Measurements from ENCODE around the gene AFAP1L1. TPM values are rescaled to one million over a fixed set of nuclear protein-coding genes. Genes with fewer than 3 reads are reported as not detected.
A peak's percentile ranks its signal among the peaks of the same experiment; 100 is the strongest.

AFAP1L1 gene
- total RNA-seq, 4 donors from 2014 or later = 4.8 to 11.6 (median 7.3) TPM

DNA sequence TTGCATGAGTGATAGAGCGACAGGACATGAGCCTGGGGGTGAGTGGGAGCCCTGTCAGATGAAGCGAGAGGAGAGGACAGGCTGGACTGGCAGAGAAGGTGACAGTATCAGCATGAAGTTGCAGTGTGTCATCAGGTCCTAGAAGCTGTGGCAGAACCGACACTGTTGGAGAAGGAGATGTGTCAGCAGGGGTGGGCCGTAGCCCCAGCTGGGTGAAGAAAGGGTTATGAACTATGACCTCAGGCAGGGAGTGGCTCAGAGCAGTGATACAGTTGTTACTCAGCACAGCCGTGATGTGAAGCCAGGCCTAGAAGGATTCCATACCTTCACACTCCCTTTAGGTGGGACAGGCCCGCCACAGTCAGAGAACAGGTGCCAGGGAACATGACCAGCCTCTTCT, 93.8 kb downstream of the AFAP1L1 start:
- Histone ChIP-seq H3K4me1 (peaks cover 5% of the 10 kb centered on the region), H3K9me3 (no peaks in the 10 kb centered on the region), H3K27ac (no peak overlapping the region), H3K27me3 (no peaks in the 10 kb centered on the region), H3K4me3 (no peak overlapping the region), H3K36me3 (no peaks in the 10 kb centered on the region)
- no peak for TF ChIP-seq EP300 (IDR thresholded peaks at IDR 0.05)
- TF ChIP-seq, protein P1, sequence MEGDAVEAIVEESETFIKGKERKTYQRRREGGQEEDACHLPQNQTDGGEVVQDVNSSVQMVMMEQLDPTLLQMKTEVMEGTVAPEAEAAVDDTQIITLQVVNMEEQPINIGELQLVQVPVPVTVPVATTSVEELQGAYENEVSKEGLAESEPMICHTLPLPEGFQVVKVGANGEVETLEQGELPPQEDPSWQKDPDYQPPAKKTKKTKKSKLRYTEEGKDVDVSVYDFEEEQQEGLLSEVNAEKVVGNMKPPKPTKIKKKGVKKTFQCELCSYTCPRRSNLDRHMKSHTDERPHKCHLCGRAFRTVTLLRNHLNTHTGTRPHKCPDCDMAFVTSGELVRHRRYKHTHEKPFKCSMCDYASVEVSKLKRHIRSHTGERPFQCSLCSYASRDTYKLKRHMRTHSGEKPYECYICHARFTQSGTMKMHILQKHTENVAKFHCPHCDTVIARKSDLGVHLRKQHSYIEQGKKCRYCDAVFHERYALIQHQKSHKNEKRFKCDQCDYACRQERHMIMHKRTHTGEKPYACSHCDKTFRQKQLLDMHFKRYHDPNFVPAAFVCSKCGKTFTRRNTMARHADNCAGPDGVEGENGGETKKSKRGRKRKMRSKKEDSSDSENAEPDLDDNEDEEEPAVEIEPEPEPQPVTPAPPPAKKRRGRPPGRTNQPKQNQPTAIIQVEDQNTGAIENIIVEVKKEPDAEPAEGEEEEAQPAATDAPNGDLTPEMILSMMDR (IDR thresholded peaks at IDR 0.05) = no peak
- TF ChIP-seq POLR2AphosphoS5 (IDR thresholded peaks at IDR 0.05) = no peak
- TF ChIP-seq POLR2A (IDR thresholded peaks at IDR 0.05) = no peak
- DNase-seq (ENCODE audit: low spot score in 2 of 2) = no peak
- 86% methylated on average over 6 of the region's 6 CpGs for WGBS

- no peaks in the 10 kb centered on the region for H3K36me3 ChIP-seq
- peaks cover 5% of the 10 kb centered on the region for H3K4me1 ChIP-seq
- H3K9me3 ChIP-seq = no peaks in the 10 kb centered on the region
- no peak overlapping the region for H3K4me3 ChIP-seq
- no peaks in the 10 kb centered on the region for H3K27me3 ChIP-seq
- no peak overlapping the region for H3K27ac ChIP-seq
- no peak for TF ChIP-seq POLR2A (IDR thresholded peaks at IDR 0.05)
- TF ChIP-seq EP300 (IDR thresholded peaks at IDR 0.05) = no peak
- TF ChIP-seq, protein P1 (IDR thresholded peaks at IDR 0.05) = no peak
- TF ChIP-seq POLR2AphosphoS5 (IDR thresholded peaks at IDR 0.05) = no peak
- WGBS = 90% methylated on average over 1 of the region's 1 CpG
- no peak for DNase-seq (ENCODE audit: low spot score in 2 of 2)
Measured at GRCh38 chr5:149366169-149366729, 94.6 kb downstream of the AFAP1L1 start.

DNA sequence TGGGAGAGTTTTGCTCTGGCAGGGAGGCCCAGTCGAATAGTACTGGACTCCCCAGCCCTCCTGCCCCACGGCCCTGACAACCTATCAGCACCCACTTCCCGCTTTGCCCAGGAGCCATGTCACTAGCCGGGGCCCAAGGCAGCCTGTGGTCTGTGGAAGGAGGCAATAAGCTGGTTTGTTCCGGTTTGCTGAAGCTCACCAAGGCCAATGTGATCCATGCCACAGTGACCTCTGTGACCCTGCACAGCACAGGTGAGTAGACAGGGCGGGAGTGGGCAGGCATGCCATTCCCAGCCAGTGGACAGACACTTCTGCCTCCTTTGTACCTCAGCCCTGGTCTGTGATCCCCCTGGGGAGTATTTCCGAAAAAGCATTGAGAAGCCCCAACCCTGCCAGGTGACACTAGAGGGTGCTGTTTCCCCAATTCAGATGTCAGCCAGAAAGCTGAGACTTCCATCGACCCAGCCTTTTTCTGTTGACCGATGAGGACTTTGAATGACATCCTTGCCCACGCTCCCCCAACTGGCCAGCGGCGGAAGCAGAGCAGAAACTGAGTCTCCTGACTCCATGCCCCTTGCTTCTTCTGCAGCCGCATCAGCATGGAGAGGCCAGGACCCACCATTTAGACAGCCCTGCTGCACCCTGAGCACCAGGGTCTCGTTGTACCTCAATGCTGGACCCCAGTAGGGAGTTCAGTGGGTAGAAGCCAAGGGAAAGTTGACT, 95.8 kb downstream of the AFAP1L1 start:
- TF ChIP-seq POLR2AphosphoS5 (IDR thresholded peaks at IDR 0.05) = no peak
- TF ChIP-seq, protein P1 (IDR thresholded peaks at IDR 0.05) = peak; percentile 18 to 76
- WGBS = 53% methylated on average over 14 of the region's 14 CpGs
- no peak for DNase-seq (ENCODE audit: low spot score in 2 of 2)
- H3K9me3 ChIP-seq = no peaks in the 10 kb centered on the region
- no peaks in the 10 kb centered on the region for H3K36me3 ChIP-seq
- H3K27me3 ChIP-seq = no peaks in the 10 kb centered on the region
- peaks cover 11% of the 10 kb centered on the region for H3K4me1 ChIP-seq
- no peak overlapping the region for H3K27ac ChIP-seq
- no peak overlapping the region for H3K4me3 ChIP-seq

GRCh38 chr5:149367972-149368645, 96.5 kb downstream of the AFAP1L1 start:
- WGBS = 91% methylated on average over 22 of the region's 22 CpGs
- Histone ChIP-seq H3K27me3 (no peaks in the 10 kb centered on the region), H3K4me1 (peaks cover 11% of the 10 kb centered on the region), H3K36me3 (no peaks in the 10 kb centered on the region), H3K27ac (no peak overlapping the region), H3K4me3 (no peak overlapping the region), H3K9me3 (no peaks in the 10 kb centered on the region)
- TF ChIP-seq EP300 (IDR thresholded peaks at IDR 0.05) (no peak), POLR2AphosphoS5 (IDR thresholded peaks at IDR 0.05) (no peak), POLR2A (IDR thresholded peaks at IDR 0.05) (no peak)
- TF ChIP-seq, protein P1 (IDR thresholded peaks at IDR 0.05) = no peak
- DNase-seq (ENCODE audit: low spot score in 2 of 2) = no peak

DNA sequence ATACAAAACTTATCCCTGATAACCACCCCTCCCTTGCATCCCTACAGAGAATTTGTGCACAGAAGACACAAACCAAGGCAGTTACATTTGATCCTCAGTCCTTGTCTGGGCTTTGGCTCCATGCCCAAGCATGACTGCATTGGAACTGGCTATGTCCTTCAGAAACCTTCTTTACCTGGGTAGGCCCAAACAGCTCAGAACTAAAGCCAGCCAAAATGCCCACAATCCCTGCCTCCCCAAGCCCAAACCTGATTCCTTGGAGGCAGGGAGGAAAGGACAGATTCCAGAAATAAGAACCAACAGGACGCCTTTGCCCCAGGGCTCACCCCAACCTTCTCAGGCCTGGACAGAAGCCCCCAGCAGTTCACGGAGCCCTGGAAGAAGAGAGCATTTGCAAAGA, 99.2 kb downstream of the AFAP1L1 start:
- H3K27me3 ChIP-seq = no peaks in the 10 kb centered on the region
- no peak overlapping the region for H3K27ac ChIP-seq
- WGBS = 75% methylated on average over 2 of the region's 2 CpGs
- TF ChIP-seq, protein P1 (IDR thresholded peaks at IDR 0.05) = no peak
- TF ChIP-seq POLR2A (IDR thresholded peaks at IDR 0.05) (no peak), POLR2AphosphoS5 (IDR thresholded peaks at IDR 0.05) (no peak), EP300 (IDR thresholded peaks at IDR 0.05) (no peak)
- DNase-seq (ENCODE audit: low spot score in 2 of 2) = no peak
- no peak overlapping the region for H3K4me3 ChIP-seq
- no peaks in the 10 kb centered on the region for H3K9me3 ChIP-seq
- H3K4me1 ChIP-seq = peaks cover 11% of the 10 kb centered on the region
- H3K36me3 ChIP-seq = no peaks in the 10 kb centered on the region
